Coronary artery (tissue), 2 donors: ENCODE measurements around the gene LRRC59.

Source experiments
- DNase-seq: peaks from one replicate; pipeline ENCODE4 v3.0.0-alpha.2; 2017; ENCODE audit warnings: low spot score
- H3K27ac ChIP-seq, 2 donors: fragments of 200-600 bp; sonication (generic); one replicate each; pipeline ENCODE4 v1.5.1; 2016 to 2019
- H3K4me3 ChIP-seq: fragments of 200-600 bp; sonication (generic); 2 replicates; pipeline ENCODE4 v1.5.1; 2016; ENCODE audit warnings: mild to moderate bottlenecking, moderate library complexity
- CTCF ChIP-seq: fragments of 200-600 bp; sonication (generic); IDR thresholded peaks from one replicate; pipeline ENCODE4 v1.5.1; 2019; ENCODE audit warnings: antibody characterized with exemption

LRRC59 gene

GRCh38 chr17:50361561-50362480 lies 35.5 kb downstream of the LRRC59 start:
- no peak for DNase-seq
- TF ChIP-seq CTCF, result peak; percentile 48
- no peak overlapping the region for H3K4me3 ChIP-seq
- no peak overlapping the region for H3K27ac ChIP-seq

GRCh38 chr17:50360486-50361115 lies 36.7 kb downstream of the LRRC59 start:
- no peak for DNase-seq
- no peak overlapping the region for H3K27ac ChIP-seq
- no peak for TF ChIP-seq CTCF
- H3K4me3 ChIP-seq, result no peak overlapping the region

- no peak overlapping the region for H3K4me3 ChIP-seq
- no peak overlapping the region for H3K27ac ChIP-seq
- DNase-seq, result no peak
- no peak for TF ChIP-seq CTCF
These were observed 37.3 kb downstream of the LRRC59 start for GRCh38 chr17:50359998-50360461.

GRCh38 chr17:50359005-50359699 lies 38.2 kb downstream of the LRRC59 start:
- TF ChIP-seq CTCF, result no peak
- no peak for DNase-seq
- H3K4me3 ChIP-seq, result no peak overlapping the region
- H3K27ac ChIP-seq, result no peak overlapping the region

GRCh38 chr17:50358177-50358576 lies 39.1 kb downstream of the LRRC59 start:
- no peak for DNase-seq
- no peak overlapping the region for H3K4me3 ChIP-seq
- no peak overlapping the region for H3K27ac ChIP-seq
- TF ChIP-seq CTCF, result no peak

- no peak overlapping the region for H3K27ac ChIP-seq
- H3K4me3 ChIP-seq, result no peak overlapping the region
- TF ChIP-seq CTCF, result no peak
- no peak for DNase-seq
These were observed 40.3 kb downstream of the LRRC59 start for GRCh38 chr17:50356892-50357510.
